K562 (cell line): ENCODE results near the gene VWA7. TPM values are rescaled to one million over a fixed set of nuclear protein-coding genes. Genes with fewer than 3 reads are reported as not detected.
A peak's percentile ranks its signal among the peaks of the same experiment; 100 is the strongest.

ENCODE experiments used
- BRF1 ChIP-seq: IDR thresholded peaks from 3 replicates; pipeline ENCODE4 v1.6.1; 2011; ENCODE audit warnings: borderline replicate concordance, mild to moderate bottlenecking; ENCODE audit not compliant: insufficient read length; ENCODE audit errors: extremely low read depth
- ETS1 ChIP-seq: conservative IDR thresholded peaks from 2 replicates; pipeline ENCODE4 v1.6.1; 2011; ENCODE audit warnings: low read depth, mild to moderate bottlenecking, low read length; ENCODE audit not compliant: control insufficient read depth
- JUND ChIP-seq, 2 experiments: IDR thresholded peaks; 2 replicates in 1 of 2; 3 replicates in 1 of 2; pipeline ENCODE4 v1.6.1; 2011; ENCODE audit warnings: borderline replicate concordance in 2 of 2, low read depth in 2 of 2, low read length in 2 of 2, improper control_type of control experiment in 1 of 2, missing biosample characterization in 1 of 2, missing genetic modification characterization in 1 of 2, missing genetic modification reagents in 1 of 2
- KLF13 ChIP-seq: fragments of 450-650 bp; IDR thresholded peaks from 2 replicates; pipeline ENCODE4 v1.6.1; 2016; ENCODE audit warnings: missing genetic modification characterization, low read depth, mild to moderate bottlenecking, missing compliant biosample characterization, moderate library complexity, borderline replicate concordance
- LARP7 ChIP-seq: fragments of 450-650 bp; IDR thresholded peaks from 2 replicates; pipeline ENCODE4 v1.6.1; 2016
- MCM2 ChIP-seq: fragments of 450-650 bp; IDR thresholded peaks from 2 replicates; pipeline ENCODE4 v1.6.1; 2017; ENCODE audit warnings: low read depth, mild to moderate bottlenecking
- PATZ1 ChIP-seq: fragments of 250-450 bp; sonication (Bioruptor Pico); IDR thresholded peaks from 2 replicates; pipeline ENCODE4 v1.5.0; 2020; ENCODE audit warnings: mild to moderate bottlenecking, borderline replicate concordance
- POLR2B ChIP-seq: fragments of 450-650 bp; IDR thresholded peaks from 2 replicates; pipeline ENCODE4 v1.6.1; 2018; ENCODE audit warnings: low read depth; ENCODE audit not compliant: partially characterized antibody
- REST ChIP-seq, 2 experiments: fragments of 450-650 bp; formaldehyde crosslinking in 1 of 2; IDR thresholded peaks; 2 replicates each; pipeline versions ENCODE4 v1.4.0 to v1.6.1; 2014 to 2020; ENCODE audit warnings: mild to moderate bottlenecking in 2 of 2, borderline replicate concordance in 1 of 2, low read depth in 1 of 2
- TAL1 ChIP-seq: fragments of 450-650 bp; IDR thresholded peaks from 2 replicates; pipeline ENCODE4 v1.6.1; 2016; ENCODE audit warnings: mild to moderate bottlenecking
- ZBED1 ChIP-seq: IDR thresholded peaks from 2 replicates; pipeline ENCODE4 v1.6.1; 2014
- ZNF57 ChIP-seq: fragments of 450-650 bp; formaldehyde crosslinking; IDR thresholded peaks from 2 replicates; pipeline ENCODE4 v1.4.0; 2020; ENCODE audit warnings: mild to moderate bottlenecking, moderate library complexity
- polyA plus RNA-seq, 8 experiments: library from polyadenylated mRNA; depleted of rRNA in 4 of 8; stranded (reverse) in 5 of 8; unstranded in 3 of 8; fragments of >200 nt; fragmentation: Nextera tagmentation in 2 of 8; fragmentation: Illumina TruSeq in 1 of 8; extraction: Ambion mirVana in 2 of 8; extraction: Trizol in 1 of 8; gene quantifications; 2 replicates each; pipeline versions ENCODE4 v1.2.1 to v1.2.3, GENCODE V29; 2011 to 2014; ENCODE audit warnings: inconsistent platforms in 1 of 8, missing spikeins in 1 of 8
- total RNA-seq, 7 experiments: library from RNA; depleted of rRNA in 6 of 7; stranded (reverse); fragments of >200 nt in 6 of 7; fragmentation: Illumina TruSeq in 2 of 7; extraction: Trizol in 2 of 7; gene quantifications; 2 replicates each; pipeline versions ENCODE4 v1.2.1 to v1.2.3, GENCODE V29; 2011 to 2021; ENCODE audit warnings: low replicate concordance in 1 of 7

Gene VWA7
- total and polyA plus RNA-seq, 9 of the 15 experiments (the other 6 are each of a cell fraction or from before 2014, with no cell fraction given): 0.18 to 2.9 (median 0.95) TPM

GRCh38 chr6:31734821-31735406 is 42.2 kb downstream of the VWA7 start (continued):
- TF ChIP-seq ZNF57 (CRISPR knock-in tag) (0 out of 2 replicates have a peak, but pooled peaks have one; percentile 73), BRF1 (no peak), ZBED1 (no peak), POLR2B (peak; percentile 83), REST (IDR thresholded peaks at IDR 0.05; ENCODE audit: borderline replicate concordance) (no peak), REST (CRISPR knock-in tag; IDR thresholded peaks at IDR 0.05; ENCODE audit: low read depth) (peak; percentile 62; the same call in 1 of the 2 replicates), TAL1 (no peak), PATZ1 (CRISPR knock-in tag) (0 out of 2 replicates have a peak, but pooled peaks have one; percentile 29), LARP7 (peak; percentile 99), JUND (IDR thresholded peaks at IDR 0.05; ENCODE audit: borderline replicate concordance, low read depth, low read length) (peak; percentile 99), JUND (tag; IDR thresholded peaks at IDR 0.05; ENCODE audit: borderline replicate concordance, low read depth, low read length) (peak; percentile 99), ETS1 (no peak), MCM2 (no peak; the same call in 1 of the 2 replicates), KLF13 (tag) (peak; percentile 83)
